ENCODE measurements around the gene GDPD3. TPM values are rescaled to one million over a fixed set of nuclear protein-coding genes. Genes with fewer than 3 reads are reported as not detected.

The GDPD3 gene
- total RNA-seq, 2 donors from 2014 or later = 0.91 to 2.4 TPM

DNA sequence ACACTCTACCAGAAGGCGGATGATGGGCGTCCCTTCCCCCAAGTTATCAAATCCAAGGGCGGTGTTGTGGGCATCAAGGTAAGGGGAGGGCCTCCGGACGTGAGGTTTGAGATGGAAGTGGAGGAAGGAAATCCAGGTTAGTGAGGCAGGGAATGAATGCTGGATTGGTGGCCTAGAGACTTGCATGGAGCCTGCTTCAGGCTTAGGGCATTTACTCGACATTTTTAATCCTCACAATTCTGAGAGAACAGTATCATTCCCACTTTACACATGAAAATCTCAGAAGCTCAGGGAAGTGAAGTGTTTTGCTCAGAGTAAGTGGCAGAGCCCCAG lies 45.8 kb downstream of the GDPD3 start:
- 51% methylated on average over 6 of the region's 6 CpGs for WGBS
- Histone ChIP-seq H3K4me1 (replicated peaks) (peaks cover 37% of the 10 kb centered on the region), H3K4me3 (peak overlapping the region; percentile 86 to 98)

DNA sequence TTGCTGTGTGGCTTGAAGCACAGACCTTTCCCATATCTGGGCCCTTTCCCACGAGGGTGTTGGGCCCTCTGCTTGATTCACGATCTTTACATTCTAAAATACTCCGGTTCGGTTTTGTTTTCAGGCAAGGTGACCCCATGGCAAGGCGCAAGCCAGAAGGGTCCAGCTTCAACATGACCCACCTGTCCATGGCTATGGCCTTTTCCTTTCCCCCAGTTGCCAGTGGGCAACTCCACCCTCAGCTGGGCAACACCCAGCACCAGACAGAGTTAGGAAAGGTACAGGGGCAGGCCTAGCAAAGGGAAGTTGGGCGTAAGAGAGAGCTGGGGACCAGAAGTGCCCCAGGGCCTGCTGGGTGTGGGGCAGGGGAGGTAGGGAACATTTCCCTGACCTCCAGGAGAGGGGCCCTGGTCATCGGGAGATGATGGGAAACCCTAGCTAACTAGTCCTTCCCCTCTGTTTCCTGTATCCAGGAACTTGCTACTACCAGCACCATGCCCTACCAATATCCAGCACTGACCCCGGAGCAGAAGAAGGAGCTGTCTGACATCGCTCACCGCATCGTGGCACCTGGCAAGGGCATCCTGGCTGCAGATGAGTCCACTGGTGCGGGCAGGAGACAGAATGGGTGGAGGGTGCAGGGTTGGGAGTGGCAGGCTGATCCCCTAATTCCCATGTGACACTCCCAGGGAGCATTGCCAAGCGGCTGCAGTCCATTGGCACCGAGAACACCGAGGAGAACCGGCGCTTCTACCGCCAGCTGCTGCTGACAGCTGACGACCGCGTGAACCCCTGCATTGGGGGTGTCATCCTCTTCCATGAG lies 46.4 kb downstream of the GDPD3 start:
- H3K27me3 ChIP-seq (replicated peaks; ENCODE audit: insufficient read depth) = no peaks in the 10 kb centered on the region
- no peaks in the 10 kb centered on the region for H3K9me3 ChIP-seq
- H3K27ac ChIP-seq = peak overlapping the region; percentile 91 to 97
- intact Hi-C loops (cut with DNase I) = loop anchor here (5.0 to 10.0 kb wide), 2 partner anchors 55 to 588 kb away; partner anchors contain the start of genes FBRS, MAPK3 and PRR14
- no peak for DNase-seq (ENCODE audit: low spot score)
- WGBS = 18% methylated on average over 21 of the region's 21 CpGs
- H3K4me3 ChIP-seq = peak overlapping the region; percentile 86 to 98
- peaks cover 14 to 24% of the 10 kb centered on the region in 2 donors for H3K36me3 ChIP-seq
- H3K4me1 ChIP-seq (replicated peaks) = peaks cover 37% of the 10 kb centered on the region
- TF ChIP-seq POLR2A (IDR thresholded peaks at IDR 0.05) (no peak), CTCF (IDR thresholded peaks at IDR 0.05) (no peak), POLR2AphosphoS5 (IDR thresholded peaks at IDR 0.05) (no peak)

More for the DNA sequence above, 45.8 kb downstream of the GDPD3 start:
- intact Hi-C loops (cut with DNase I) = loop anchor here (5.0 to 10.0 kb wide), 2 partner anchors 55 to 587 kb away; partner anchors contain the start of genes FBRS, MAPK3 and PRR14
- no peak for DNase-seq (ENCODE audit: low spot score)
- no peaks in the 10 kb centered on the region for H3K9me3 ChIP-seq
- peak overlapping the region in 1 of 2 donors; percentile 97 for H3K27ac ChIP-seq
- TF ChIP-seq POLR2A (IDR thresholded peaks at IDR 0.05) (no peak), POLR2AphosphoS5 (IDR thresholded peaks at IDR 0.05) (no peak), CTCF (IDR thresholded peaks at IDR 0.05) (no peak)
- H3K36me3 ChIP-seq = peaks cover 14 to 24% of the 10 kb centered on the region in 2 donors
- no peaks in the 10 kb centered on the region for H3K27me3 ChIP-seq (replicated peaks; ENCODE audit: insufficient read depth)

GRCh38 chr16:30065943-30066760 lies 47.2 kb downstream of the GDPD3 start:
- Histone ChIP-seq H3K4me1 (replicated peaks) (peaks cover 37% of the 10 kb centered on the region), H3K4me3 (peak overlapping the region; percentile 86 to 98), H3K27ac (peak overlapping the region; percentile 91 to 97), H3K9me3 (no peaks in the 10 kb centered on the region), H3K27me3 (replicated peaks; ENCODE audit: insufficient read depth) (no peaks in the 10 kb centered on the region), H3K36me3 (peaks cover 14 to 24% of the 10 kb centered on the region in 2 donors)
- intact Hi-C loops (cut with DNase I) = loop anchor here (5.0 to 10.0 kb wide), 2 partner anchors 56 to 589 kb away; partner anchors contain the start of genes FBRS, MAPK3 and PRR14
- TF ChIP-seq POLR2AphosphoS5 (IDR thresholded peaks at IDR 0.05) (no peak), POLR2A (IDR thresholded peaks at IDR 0.05) (no peak), CTCF (IDR thresholded peaks at IDR 0.05) (no peak)
- 1% methylated on average over 44 of the region's 44 CpGs for WGBS
- no peak for DNase-seq (ENCODE audit: low spot score)

GRCh38 chr16:30065102-30065942 lies 48.0 kb downstream of the GDPD3 start, which contains the start of gene ALDOA:
Gene ALDOA (plus strand): TSS chr16:30065760. CDS start chr16:30066898, 1,138 bp downstream.
- peak; percentile 98 for DNase-seq (ENCODE audit: low spot score)
- no peaks in the 10 kb centered on the region for H3K27me3 ChIP-seq (replicated peaks; ENCODE audit: insufficient read depth)
- peak within 1 kb of the TSS; percentile 91 to 97 for H3K27ac ChIP-seq
- peak within 1 kb of the TSS; percentile 86 to 98 for H3K4me3 ChIP-seq
- TF ChIP-seq CTCF (IDR thresholded peaks at IDR 0.05) (peak in 2 of 4 experiments; percentile 2 to 17), POLR2A (IDR thresholded peaks at IDR 0.05) (peak; percentile 99), POLR2AphosphoS5 (IDR thresholded peaks at IDR 0.05) (peak; percentile 95)
- peaks cover 14 to 24% of the 10 kb centered on the region in 2 donors for H3K36me3 ChIP-seq
- H3K9me3 ChIP-seq = no peaks in the 10 kb centered on the region
- WGBS = under 1% methylated on average over 94 of the region's 99 CpGs
- intact Hi-C loops (cut with DNase I) = loop anchor here (5.0 to 10.0 kb wide), 2 partner anchors 57 to 589 kb away; partner anchors contain the start of genes FBRS, MAPK3 and PRR14
- peaks cover 43% of the 10 kb centered on the region for H3K4me1 ChIP-seq (replicated peaks)
